GM12874 (cell line): ENCODE results near the gene RAB3GAP2.

Source experiments
- TF ChIP-seq, protein P1 (sequence below): IDR thresholded peaks from 2 replicates; pipeline ENCODE4 v1.5.1; 2011; ENCODE audit warnings: low read depth, mild to moderate bottlenecking, control low read depth, low read length, moderate library complexity; ENCODE audit not compliant: insufficient read depth

RAB3GAP2 gene

DNA sequence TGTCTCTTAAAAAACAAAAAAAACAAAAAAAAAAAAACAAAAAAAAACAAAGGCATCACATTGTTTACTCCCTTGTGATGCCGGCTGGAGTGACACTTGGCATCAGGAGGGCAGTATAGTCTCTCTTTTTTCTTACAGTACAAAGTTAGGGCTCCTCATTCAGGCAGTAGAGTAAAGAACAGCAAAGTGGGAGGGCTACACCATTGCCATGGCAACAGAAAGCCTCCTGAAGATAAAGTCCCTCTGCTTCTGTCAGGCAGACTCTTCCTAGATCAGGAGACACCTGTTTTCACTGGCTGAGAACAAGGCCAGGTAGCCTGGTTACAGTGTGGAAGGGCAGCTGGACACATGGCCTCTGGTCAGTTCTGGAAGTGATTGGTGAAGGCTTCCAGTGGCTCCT, 41.3 kb upstream of the RAB3GAP2 start:
- TF ChIP-seq, protein P1, sequence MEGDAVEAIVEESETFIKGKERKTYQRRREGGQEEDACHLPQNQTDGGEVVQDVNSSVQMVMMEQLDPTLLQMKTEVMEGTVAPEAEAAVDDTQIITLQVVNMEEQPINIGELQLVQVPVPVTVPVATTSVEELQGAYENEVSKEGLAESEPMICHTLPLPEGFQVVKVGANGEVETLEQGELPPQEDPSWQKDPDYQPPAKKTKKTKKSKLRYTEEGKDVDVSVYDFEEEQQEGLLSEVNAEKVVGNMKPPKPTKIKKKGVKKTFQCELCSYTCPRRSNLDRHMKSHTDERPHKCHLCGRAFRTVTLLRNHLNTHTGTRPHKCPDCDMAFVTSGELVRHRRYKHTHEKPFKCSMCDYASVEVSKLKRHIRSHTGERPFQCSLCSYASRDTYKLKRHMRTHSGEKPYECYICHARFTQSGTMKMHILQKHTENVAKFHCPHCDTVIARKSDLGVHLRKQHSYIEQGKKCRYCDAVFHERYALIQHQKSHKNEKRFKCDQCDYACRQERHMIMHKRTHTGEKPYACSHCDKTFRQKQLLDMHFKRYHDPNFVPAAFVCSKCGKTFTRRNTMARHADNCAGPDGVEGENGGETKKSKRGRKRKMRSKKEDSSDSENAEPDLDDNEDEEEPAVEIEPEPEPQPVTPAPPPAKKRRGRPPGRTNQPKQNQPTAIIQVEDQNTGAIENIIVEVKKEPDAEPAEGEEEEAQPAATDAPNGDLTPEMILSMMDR: no peak

- TF ChIP-seq, protein P1: no peak
These were observed 35.4 kb upstream of the RAB3GAP2 start for GRCh38 chr1:220307607-220308006.

- TF ChIP-seq, protein P1: no peak
These were observed 34.1 kb upstream of the RAB3GAP2 start for GRCh38 chr1:220306339-220306738.

DNA sequence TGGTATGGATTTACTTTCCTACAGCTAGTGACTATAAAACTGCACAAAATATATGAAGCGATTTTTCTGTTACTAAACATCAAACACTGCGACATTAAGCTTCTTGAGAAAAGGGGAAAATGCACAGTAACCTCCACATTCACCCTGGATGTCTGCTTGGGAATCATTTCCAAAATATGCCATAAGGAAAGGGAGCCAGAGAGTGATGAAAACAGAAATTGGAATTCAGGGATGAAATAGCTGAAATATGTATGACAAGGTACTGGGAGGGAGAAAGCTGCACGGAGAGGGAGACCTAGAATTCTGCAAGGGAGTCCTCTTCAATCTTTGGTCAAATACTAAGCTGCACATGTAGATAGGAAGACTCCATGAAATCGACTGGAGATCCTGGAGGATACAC, 31.6 kb upstream of the RAB3GAP2 start:
- TF ChIP-seq, protein P1: no peak

GRCh38 chr1:220301630-220302029, 29.4 kb upstream of the RAB3GAP2 start:
- TF ChIP-seq, protein P1: no peak

DNA sequence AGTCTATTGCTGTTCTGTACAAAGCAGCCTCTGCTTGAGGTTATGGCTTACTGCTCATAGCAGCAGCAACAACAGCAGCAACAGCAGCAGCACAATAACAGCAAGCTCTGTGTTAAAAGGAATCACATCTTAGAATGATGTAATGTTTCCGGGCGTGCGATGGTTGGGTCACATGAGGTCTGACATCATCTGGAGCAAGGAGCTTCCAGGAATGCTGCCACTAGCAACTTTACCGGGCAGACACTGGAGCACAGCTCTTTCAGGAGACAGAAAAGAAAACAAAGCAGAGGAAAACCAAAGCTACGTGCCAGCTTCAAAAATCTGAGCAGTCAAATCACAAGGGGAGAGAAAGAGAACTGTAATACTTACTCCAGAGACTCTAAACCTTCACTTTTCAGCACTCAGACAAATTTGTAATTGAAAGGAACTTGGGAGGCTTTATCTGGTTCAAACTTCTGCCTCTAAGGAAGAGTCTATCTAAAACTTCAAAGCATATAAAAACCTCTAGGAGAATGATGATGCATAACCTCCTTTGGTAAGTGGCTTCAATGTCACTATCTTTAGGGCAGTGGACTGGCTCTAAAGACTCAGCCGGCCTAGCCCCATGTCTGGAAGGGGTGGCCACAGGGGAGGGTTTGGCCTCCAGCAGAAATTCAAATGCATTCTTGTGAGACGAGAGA, 28.3 kb upstream of the RAB3GAP2 start:
- TF ChIP-seq, protein P1: no peak

DNA sequence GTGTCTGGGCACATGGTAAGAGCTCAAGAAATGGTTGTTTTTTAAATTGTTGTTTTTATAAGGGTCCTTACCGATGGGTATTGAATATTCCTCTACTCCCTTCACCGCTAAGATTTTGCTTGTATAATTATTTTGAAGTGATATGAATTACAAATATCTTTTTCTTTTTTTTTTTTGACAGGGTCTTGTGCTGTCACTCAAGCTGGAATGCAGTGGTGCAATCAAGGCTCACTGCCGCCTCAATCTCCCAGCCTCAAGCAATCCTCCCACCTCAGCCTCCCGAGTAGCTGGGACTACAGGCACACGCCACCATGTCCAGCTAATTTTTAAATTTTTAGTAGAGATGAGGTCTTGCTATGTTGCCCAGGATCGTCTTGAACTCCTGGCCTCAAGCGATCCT, 27.1 kb upstream of the RAB3GAP2 start:
- TF ChIP-seq, protein P1: no peak
